IPS-18c (cell line): ENCODE results near the gene WDFY4.

Experiments
- H3K4me3 ChIP-seq: 2 replicates; pipeline ENCODE4 v1.7.0; 2013; ENCODE audit warnings: low read depth, mild to moderate bottlenecking, low read length, moderate library complexity; ENCODE audit not compliant: insufficient read depth
- H3K9me3 ChIP-seq: one replicate; pipeline ENCODE4 v1.6.1; 2013; ENCODE audit warnings: mild to moderate bottlenecking, low read length, moderate library complexity; ENCODE audit not compliant: control insufficient read depth, insufficient read depth

WDFY4 gene

DNA sequence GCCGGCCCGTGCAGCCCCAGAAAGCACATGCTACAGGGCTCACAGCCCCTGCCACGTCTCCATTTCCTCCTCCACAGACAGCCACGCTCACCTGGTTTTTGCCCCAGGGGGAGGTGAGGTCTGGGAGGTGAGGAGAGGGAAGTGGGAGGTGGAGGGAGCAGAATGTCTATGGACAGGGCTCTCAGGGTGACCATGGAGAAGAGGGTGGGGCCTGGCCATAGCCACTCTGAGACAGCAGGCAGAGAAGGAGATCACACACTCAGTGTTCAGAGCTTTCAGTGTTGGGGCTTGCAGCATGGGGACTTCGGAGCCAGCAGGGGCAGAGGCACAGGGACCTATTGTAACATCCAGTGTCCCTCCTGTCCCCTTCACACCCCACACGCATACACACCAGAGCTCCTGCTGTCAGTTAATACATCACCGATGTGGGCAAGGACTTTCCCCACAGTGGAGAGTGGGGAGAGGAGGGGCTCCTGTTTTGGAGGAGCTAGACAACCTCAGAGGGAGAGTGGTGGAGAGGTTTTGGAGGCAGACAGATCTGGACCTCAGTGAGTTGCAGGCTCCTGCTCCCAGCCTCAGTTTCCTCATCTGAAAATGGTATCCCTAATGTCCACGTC, 14.4 kb downstream of the WDFY4 start:
- H3K9me3 ChIP-seq = no peaks in the 10 kb centered on the region
- no peak overlapping the region for H3K4me3 ChIP-seq

DNA sequence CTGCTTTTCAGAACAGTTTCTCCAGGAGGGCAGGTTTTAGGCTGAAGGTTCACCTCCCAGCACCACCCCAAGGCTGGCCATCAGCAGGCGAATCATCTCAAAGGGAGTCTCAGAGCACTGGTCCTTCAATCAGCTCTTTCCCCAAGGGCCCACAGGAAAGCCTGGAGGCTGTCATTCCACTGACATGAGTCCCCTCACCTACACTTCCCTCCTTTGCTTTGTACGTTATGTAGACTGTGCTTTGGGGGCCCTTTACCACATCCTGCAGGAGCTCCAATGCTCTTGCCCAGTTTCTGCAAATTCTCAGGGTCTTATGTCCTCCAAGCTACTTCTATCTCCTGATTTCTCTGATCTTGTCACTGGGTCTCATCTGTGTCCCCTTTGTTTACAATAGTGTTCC, 15.4 kb downstream of the WDFY4 start:
- H3K4me3 ChIP-seq = no peak overlapping the region
- no peaks in the 10 kb centered on the region for H3K9me3 ChIP-seq

DNA sequence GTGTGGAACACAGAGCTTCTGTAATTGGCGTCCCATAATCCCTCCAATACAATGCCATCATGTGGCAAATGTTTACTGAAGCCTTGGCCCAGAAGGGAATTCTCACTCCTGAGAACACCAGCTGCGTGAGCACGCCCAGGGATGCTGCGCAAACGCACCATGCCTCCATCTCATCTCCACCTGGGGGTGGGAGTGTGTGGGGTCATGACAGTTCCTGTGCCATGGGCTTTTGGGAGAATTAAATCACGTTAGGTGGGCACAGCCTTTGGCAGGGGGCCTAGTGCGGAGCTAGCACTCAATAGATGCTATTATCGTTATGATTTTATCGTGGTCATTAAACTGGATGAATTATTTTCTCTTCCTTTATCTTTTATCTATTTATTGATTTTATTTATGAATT, 15.8 kb downstream of the WDFY4 start:
- no peaks in the 10 kb centered on the region for H3K9me3 ChIP-seq
- no peak overlapping the region for H3K4me3 ChIP-seq

DNA sequence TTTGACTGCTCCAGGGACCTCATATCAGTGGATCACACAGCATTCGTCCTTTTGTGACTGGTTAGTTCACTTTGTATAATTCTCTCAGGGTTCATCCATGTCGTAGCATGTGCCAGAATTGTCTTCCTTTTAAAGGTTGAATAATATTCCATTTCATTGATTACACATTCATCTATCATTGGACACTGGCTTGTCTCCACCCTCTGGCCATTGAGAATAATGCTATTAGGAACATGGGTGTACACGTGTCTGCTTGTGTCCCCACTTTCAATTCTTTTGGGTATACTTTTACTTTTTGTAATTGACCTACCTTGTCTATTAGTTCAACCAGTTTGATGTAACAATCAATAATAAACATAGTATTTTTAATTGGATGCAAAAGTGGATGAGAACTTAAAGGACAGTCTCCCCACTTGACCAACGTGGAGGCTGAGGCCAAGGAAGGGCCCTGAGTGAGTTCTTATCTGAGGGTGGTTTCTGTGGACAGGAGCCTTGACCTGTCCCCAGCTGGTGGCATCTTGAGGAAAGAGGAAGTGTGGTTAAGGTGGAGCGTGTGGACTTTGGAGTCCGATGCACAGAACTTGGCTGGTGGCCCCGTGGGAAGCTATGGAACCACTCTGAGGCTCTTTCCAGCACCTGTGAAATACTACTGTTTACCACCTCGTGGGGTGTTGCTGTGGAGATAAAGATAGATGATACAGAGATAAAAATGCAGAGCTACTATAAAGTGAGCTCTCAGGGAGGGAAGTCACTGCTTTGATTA, 16.6 kb downstream of the WDFY4 start:
- Histone ChIP-seq H3K9me3 (no peaks in the 10 kb centered on the region), H3K4me3 (no peak overlapping the region)

DNA sequence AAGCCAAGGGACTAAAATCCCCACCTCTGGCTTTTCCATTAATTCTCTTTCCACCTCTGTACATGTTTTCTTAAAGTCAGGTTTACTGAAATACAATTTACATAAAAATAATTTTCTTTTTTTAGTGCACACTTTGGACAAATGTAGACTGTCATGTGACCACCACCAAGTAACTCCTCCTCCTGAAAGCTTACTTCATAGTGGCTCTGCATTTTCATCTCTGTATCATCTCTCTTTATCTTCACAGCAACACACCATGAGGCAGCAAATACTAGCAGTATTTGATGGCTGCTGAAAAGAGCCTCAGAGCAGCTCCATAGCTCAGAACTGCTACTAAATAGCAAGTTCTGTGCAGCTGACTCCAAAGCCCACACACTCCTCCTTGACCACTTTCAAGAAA, 17.3 kb downstream of the WDFY4 start:
- Histone ChIP-seq H3K4me3 (no peak overlapping the region), H3K9me3 (no peaks in the 10 kb centered on the region)

DNA sequence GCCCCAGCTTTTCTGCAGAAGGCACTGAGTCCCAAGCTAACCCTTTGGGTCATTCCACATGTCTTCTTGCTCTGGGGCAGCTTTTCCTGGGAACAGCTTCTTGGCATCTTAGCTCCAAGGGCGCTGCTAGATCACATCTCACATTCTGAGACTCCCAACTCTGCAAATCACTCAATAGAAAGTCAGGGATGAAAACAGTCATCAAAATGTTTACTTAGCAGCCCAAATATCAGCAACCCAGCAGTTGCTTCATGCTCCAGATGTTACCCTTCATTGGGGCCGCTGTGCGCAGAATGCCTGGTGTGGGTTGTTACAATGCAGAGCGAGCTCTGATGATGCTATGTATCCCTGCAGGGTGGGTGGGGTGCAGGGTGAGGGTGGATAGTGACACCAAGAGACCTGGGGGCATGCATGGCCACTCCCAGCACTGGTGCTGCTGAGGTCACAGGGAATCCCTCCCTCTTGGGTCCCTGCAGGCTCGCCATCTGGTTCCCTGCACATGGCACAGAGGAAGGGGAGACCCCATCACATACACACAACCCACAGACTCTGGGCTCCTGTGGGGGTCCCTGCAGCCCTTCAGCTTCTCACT, 19.0 kb downstream of the WDFY4 start:
- no peaks in the 10 kb centered on the region for H3K9me3 ChIP-seq
- no peak overlapping the region for H3K4me3 ChIP-seq

DNA sequence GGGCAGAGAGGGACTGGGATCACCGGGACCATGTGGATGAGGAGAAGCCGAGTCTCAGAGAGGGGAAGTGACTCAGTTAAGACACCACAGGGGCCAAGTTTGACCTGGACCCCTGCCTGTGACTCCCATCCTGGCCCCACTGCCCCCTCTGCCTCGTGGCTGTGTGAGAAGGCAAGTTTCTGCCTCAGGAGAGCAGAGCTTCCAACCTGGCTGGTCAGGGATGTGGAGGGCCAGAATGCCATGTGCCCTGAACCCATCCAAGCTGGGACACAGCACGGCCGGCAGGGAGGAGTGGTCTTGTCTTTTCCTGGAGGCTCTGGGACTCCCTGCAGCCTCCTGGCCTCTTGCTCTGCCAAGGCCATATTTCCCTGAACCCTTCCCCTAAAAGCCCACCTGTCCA, 19.5 kb downstream of the WDFY4 start:
- no peaks in the 10 kb centered on the region for H3K9me3 ChIP-seq
- H3K4me3 ChIP-seq = no peak overlapping the region

DNA sequence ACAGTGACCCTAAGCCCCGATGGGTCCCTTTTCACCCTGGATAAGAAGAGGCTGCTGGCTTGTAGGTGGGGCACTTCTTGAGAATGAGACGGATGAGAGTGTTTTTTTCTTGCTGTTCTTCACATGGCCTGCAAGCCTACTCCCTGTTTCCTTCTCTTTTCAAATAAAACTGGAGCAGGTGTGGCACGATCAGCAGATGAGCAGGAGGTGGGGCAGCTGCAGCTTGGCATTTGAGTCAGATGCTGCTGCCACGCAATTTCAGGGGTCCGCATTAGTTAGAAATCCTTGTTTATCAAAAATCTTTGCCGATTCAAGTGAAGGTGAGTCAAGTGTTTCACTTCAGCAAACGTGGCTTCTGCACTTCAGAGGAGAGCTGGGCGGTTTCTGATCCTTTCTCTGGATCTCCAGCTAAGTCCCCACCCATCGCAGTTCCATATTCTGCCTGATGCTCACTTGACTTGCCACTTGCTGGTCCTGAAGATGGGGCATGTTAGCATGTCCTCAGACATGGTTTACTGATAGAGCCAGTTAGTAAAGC, 20.8 kb downstream of the WDFY4 start:
- no peaks in the 10 kb centered on the region for H3K9me3 ChIP-seq
- no peak overlapping the region for H3K4me3 ChIP-seq

DNA sequence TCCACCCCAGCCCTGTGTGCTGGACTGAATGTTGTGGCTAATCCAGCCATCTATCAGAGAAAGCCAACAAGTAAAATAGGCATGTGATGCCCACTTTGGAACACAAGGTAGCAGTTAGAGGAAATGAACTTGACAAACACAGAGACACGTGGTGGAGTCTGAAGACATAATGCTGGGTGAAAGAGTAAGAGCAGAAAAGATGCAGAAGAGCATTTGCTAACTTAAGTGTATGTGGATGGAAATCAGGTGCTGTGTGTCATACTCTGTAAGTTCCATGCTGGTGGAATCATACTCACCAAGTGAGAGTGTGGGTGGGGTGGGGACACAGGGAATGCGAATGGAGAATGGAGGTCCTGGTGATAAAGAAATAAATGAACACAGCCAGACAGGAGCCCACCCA, 22.8 kb downstream of the WDFY4 start:
- Histone ChIP-seq H3K9me3 (no peaks in the 10 kb centered on the region), H3K4me3 (no peak overlapping the region)

DNA sequence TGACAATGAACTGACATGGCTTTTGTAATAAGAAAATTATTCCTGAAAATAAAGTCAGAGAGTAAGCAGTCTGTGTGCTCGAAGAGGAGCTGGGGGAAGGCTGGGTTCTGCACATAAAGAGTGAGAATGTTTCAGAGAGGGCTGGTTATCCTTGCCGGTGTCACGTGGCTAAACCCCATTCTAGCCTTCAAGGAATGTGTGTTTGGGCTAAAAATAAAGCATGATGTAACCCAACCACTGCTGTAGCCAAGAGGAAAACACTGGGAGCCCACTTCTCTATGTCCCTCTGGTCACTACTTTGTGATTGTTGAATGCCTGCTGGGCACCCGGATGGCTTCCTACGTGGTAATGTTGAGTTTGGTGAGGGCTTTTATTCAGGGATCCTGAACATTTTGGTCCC, 23.5 kb downstream of the WDFY4 start:
- H3K9me3 ChIP-seq = no peaks in the 10 kb centered on the region
- H3K4me3 ChIP-seq = no peak overlapping the region

DNA sequence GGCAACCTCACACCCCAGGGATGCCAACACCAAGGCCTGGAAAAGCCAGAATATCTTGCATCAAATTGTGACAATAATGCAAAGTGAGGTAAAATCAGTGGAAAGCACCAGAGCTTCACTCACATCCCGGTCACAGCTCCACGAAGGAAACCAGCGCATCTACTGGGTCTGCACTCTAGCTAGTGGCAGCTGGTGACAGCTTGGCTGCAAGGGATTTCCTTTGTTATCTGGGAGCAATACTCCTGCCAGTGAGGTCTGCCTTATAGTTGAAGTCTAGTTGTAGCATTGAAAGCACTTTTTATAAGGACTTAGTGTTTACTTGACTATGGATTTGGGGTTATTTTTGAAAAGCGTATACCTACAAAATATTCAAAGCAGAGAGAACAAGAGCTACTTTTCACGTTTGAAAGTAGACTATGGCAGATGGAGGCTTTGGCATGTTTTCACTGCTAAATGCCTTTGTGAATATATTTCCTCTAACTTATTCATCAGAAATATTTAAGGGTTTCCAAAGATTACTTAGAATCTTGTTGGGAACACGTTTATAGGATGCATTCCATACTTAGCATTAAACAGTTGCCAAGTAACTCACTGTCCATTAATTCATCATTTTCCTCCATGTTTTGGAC, 26.1 kb downstream of the WDFY4 start:
- H3K4me3 ChIP-seq = no peak overlapping the region
- H3K9me3 ChIP-seq = no peaks in the 10 kb centered on the region

DNA sequence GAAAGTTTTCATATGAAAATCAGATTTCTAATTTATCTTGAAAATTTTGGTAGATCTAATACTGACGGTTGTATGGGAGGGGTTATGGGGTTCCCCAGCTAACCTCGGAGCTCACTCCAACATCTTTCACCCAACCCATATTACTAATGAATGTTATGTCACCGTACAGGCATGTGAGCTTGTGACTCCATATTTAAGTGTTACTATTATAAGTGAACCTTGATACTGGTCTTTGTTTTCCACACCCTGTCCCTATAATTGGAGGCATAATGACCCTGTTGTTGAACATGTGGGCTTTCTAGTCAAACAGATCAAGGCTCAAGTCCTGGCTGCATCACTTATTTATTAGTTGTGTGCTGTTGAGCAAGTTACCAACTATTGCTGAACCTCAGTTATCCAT, 27.2 kb downstream of the WDFY4 start:
- no peak overlapping the region for H3K4me3 ChIP-seq
- no peaks in the 10 kb centered on the region for H3K9me3 ChIP-seq

DNA sequence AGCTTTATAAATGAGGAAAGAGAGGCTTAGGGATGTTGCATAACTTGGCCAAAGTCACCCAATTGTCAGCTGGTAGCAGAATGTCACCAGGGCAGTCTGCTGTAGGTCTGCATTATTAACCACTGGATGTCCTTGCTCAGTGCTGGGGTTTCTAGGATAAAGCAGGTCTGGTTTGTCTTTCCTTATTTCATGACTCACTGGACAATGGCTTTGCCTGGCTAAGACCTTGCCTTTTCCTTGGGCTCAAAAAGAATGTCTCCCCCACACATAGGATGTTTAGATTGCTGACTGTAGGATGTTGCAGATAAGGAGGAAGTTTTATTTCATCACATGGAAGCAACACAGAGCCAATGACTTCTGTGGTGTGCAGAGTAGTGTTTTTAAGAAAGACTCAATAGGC, 29.4 kb downstream of the WDFY4 start:
- Histone ChIP-seq H3K9me3 (no peaks in the 10 kb centered on the region), H3K4me3 (no peak overlapping the region)

DNA sequence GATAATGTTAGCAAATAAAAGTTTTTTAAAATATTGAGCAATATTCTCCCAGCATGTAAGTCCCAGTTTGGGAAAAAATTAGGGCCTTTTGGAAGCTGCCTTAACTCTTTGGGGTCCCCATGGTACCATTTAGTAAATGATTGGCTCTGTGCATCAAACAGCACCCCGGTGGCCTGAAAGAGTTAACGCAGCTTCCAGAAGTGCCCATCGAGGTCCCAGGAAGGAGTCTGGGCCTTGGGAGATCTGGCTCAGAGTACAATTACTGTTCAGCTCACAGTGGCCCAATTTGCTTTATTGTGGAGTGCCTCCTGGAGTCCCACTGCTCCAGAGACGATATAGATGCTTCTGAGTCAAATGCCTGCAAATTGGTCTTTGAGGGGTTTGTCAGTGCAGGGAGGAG, 31.7 kb downstream of the WDFY4 start:
- Histone ChIP-seq H3K4me3 (no peak overlapping the region), H3K9me3 (no peaks in the 10 kb centered on the region)

DNA sequence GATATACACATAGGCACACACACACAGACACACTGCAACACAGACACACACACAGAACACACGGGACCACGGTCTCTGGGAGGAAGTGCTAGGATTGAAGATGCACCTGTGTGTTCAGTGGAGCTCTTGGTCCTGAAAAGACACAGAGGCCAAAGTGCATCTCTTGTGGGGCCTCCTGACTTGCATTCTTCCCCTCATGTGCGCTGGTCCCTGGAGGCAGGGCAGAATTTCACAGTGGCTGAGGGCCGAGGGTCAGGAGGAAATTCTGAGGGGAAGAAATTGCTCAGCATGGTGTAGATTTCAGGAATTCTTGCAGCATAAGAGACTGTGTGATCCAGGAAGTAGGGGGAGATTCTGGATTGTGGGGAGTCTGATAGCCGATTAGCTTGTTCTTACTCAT, 35.9 kb downstream of the WDFY4 start:
- H3K9me3 ChIP-seq = no peaks in the 10 kb centered on the region
- H3K4me3 ChIP-seq = no peak overlapping the region

DNA sequence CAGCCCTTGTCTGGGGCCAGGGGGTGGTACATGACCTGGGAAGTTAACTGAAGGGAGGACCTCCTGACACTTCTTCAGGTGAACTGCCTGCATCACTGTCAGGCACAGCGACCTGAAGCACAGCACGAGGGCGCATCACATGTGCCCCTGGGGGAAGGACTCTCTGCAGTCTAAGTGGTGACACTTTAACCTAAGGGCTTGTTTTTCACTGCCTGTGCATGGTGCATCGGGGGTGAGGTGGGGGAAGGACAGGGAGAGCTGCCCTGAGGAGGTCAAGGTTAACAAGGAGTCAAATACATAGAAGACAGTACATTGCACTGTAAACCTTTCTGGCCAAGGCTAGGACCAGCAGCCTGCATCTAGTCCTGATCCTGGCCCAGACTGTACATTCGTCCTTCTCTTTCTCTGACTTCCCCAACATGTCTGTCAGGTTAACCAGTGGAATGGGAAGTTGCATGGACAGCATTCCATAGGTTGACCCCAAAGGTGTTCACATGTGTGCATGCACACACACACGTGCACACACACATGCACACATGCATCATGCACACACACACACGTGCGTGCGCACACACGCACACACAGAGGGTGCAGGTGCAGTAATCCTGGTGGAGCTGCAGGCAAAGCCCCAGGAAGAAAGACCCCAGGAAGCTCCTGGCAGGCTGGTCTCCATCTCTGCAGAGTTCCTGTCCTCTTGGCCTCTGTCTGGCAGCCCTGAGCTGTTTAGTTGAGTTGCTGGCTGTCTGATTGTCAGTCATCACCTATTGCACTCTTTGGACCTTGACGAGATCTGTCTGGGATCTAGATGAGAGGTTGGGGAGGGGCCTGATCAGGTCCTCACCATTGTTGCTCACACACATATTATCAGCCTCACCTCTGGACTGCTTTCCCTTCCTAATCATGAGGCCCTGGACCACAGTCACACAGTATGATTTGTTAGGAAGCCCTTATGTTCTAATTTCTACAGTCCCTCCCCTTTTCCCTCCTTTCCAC, 37.8 kb downstream of the WDFY4 start:
- Histone ChIP-seq H3K9me3 (no peaks in the 10 kb centered on the region), H3K4me3 (no peak overlapping the region)

DNA sequence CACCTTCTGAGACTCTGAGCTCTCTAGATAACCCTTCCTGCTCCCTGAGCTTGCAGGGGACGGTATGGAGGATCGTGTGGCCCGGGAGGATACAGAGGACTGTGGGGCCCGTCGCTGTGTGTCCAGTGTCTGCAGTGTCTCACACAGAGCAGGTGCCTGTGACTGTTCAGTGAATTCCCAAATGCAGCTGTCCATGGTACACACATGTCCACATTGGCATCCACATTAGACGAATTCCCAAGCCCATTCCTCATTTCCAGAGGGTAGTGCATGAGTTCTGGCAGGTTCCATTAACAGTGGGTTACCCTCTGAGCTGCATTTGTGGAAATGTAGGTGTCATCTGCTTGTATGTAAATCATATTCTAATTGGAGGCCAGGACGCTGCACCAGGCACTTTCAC, 39.5 kb downstream of the WDFY4 start:
- no peak overlapping the region for H3K4me3 ChIP-seq
- no peaks in the 10 kb centered on the region for H3K9me3 ChIP-seq
